Stimulated activated CD8-positive, alpha-beta memory T cell treated with anti-CD3 and anti-CD28 coated beads, Interleukin-4, amount 100 ng/mL, for 4 hours (primary cell): ENCODE measurements around the gene UBE2M.

ENCODE experiments used
- DNase-seq, 2 donors: peaks; one replicate each; pipeline ENCODE4 v3.0.0-alpha.2; 2020; ENCODE audit warnings: low read depth in 2 of 2, low spot score in 1 of 2

UBE2M gene

GRCh38 chr19:58555920-58556621, 2.3 kb downstream of the UBE2M start:
- no peak for DNase-seq

GRCh38 chr19:58555369-58555885, 3.0 kb downstream of the UBE2M start:
- DNase-seq, result no peak

GRCh38 chr19:58554494-58555368, 3.7 kb downstream of the UBE2M start, which contains the start of gene CHMP2A:
Gene CHMP2A (minus strand): TSS chr19:58555105. CDS start chr19:58554212, 893 bp downstream.
- DNase-seq, result peak; percentile 95 to 97

GRCh38 chr19:58553799-58554493, 4.5 kb downstream of the UBE2M start:
- DNase-seq, result no peak

- DNase-seq, result no peak
These were observed 5.8 kb downstream of the UBE2M start for GRCh38 chr19:58552655-58553054.

- DNase-seq, result no peak
These were observed 6.6 kb downstream of the UBE2M start for GRCh38 chr19:58551577-58552471.

- no peak for DNase-seq
These were observed 7.3 kb downstream of the UBE2M start for GRCh38 chr19:58551123-58551497.

GRCh38 chr19:58550362-58551122, 7.9 kb downstream of the UBE2M start:
- DNase-seq, result no peak

GRCh38 chr19:58549664-58550361, 8.6 kb downstream of the UBE2M start:
- no peak for DNase-seq

- no peak for DNase-seq
These were observed 9.3 kb downstream of the UBE2M start for GRCh38 chr19:58548859-58549663.

- DNase-seq, result no peak
These were observed 10.8 kb downstream of the UBE2M start for GRCh38 chr19:58547323-58548312.

- no peak for DNase-seq
These were observed 12.3 kb downstream of the UBE2M start for GRCh38 chr19:58546019-58546530.

GRCh38 chr19:58545286-58546018, 13.0 kb downstream of the UBE2M start:
- no peak for DNase-seq

- DNase-seq, result peak in 1 of 2 donors; percentile 54
These were observed 13.7 kb downstream of the UBE2M start for GRCh38 chr19:58544591-58545285.

GRCh38 chr19:58543826-58544590, 14.4 kb downstream of the UBE2M start, which contains the start of gene TRIM28:
Gene TRIM28 (plus strand): TSS chr19:58544064. CDS start chr19:58544758, 694 bp downstream.
- peak; percentile 100 for DNase-seq
